ENCODE data around the gene CHSY1.
"Not testable (repeated sequence)": the region's sequence is repeated elsewhere in the genome, so short reads cannot be mapped to it uniquely, and the experiment has no call there.

- TF ChIP-seq CTCF, POLR2A (IDR thresholded peaks at IDR 0.05): not testable (repeated sequence)
Observed at GRCh38 chr15:101125881-101126428, 125.9 kb downstream of the CHSY1 start.
